HG03066 (cell line): ENCODE measurements around the gene LOXL3.
A peak's percentile ranks its signal among the peaks of the same experiment; 100 is the strongest.
"Not testable (repeated sequence)": the region's sequence is repeated elsewhere in the genome, so short reads cannot be mapped to it uniquely, and the experiment has no call there.

Experiments used
- ATAC-seq: cut with Tn5 transposase; IDR thresholded peaks from one replicate; pipeline ENCODE4 v1.9.1; 2021; ENCODE audit warnings: low read depth; ENCODE audit not compliant: unreplicated experiment

Gene LOXL3

GRCh38 chr2:74496997-74497776, 56.6 kb downstream of the LOXL3 start:
- no peak for ATAC-seq

GRCh38 chr2:74495440-74495839, 58.3 kb downstream of the LOXL3 start:
- ATAC-seq: no peak

- no peak for ATAC-seq
These were observed 60.2 kb downstream of the LOXL3 start for GRCh38 chr2:74493546-74493945.

- ATAC-seq: no peak
These were observed 61.8 kb downstream of the LOXL3 start for GRCh38 chr2:74491648-74492544.

GRCh38 chr2:74489906-74490305, 63.8 kb downstream of the LOXL3 start:
- ATAC-seq: no peak

- ATAC-seq: no peak
These were observed 64.9 kb downstream of the LOXL3 start for GRCh38 chr2:74488643-74489481.

- ATAC-seq: no peak
These were observed 67.6 kb downstream of the LOXL3 start for GRCh38 chr2:74486141-74486540.

- not testable (repeated sequence) for ATAC-seq
These were observed 70.0 kb downstream of the LOXL3 start for GRCh38 chr2:74483675-74484164.

GRCh38 chr2:74482801-74483674, 70.7 kb downstream of the LOXL3 start, which contains the start of the genes CCDC142 and TTC31:
Gene CCDC142, minus strand, starts transcription at chr2:74482998. Its CDS starts 161 bp downstream, at chr2:74482837.
Gene TTC31, plus strand, starts transcription at chr2:74483081. Its CDS starts 15 bp downstream, at chr2:74483096.
- peak; percentile 89 for ATAC-seq
